Thyroid gland (tissue), 4 donors: ENCODE measurements around the gene FOXJ2. TPM values are rescaled to one million over a fixed set of nuclear protein-coding genes. Genes with fewer than 3 reads are reported as not detected.
A peak's percentile ranks its signal among the peaks of the same experiment; 100 is the strongest.

ENCODE experiments used
- DNase-seq, 2 donors: peaks; one replicate each; pipeline ENCODE4 v3.0.0-alpha.2; 2019
- H3K27ac ChIP-seq, 3 donors: fragments of 200-600 bp; sonication (generic); 1 replicate in 2 of 3; 2 replicates in 1 of 3; pipeline ENCODE4 v1.5.1; 2016 to 2019; ENCODE audit warnings: mild to moderate bottlenecking in 1 of 3, moderate library complexity in 1 of 3
- H3K27me3 ChIP-seq: fragments of 200-600 bp; sonication (generic); one replicate; pipeline ENCODE4 v1.5.1; 2019
- H3K36me3 ChIP-seq, 2 donors: fragments of 200-600 bp; sonication (generic); one replicate each; pipeline ENCODE4 v1.5.1; 2016 to 2019
- H3K4me1 ChIP-seq, 2 donors: fragments of 200-600 bp; sonication (generic); one replicate each; pipeline ENCODE4 v1.5.1; 2017 to 2019
- H3K4me3 ChIP-seq, 3 donors: fragments of 200-600 bp; sonication (generic); replicated peaks in 1 of 3; 1 replicate in 2 of 3; 2 replicates in 1 of 3; pipeline ENCODE4 v1.5.1; 2016; ENCODE audit warnings: mild to moderate bottlenecking in 1 of 3
- H3K9me3 ChIP-seq: fragments of 200-600 bp; sonication (generic); one replicate; pipeline ENCODE4 v1.5.1; 2017
- POLR2A ChIP-seq, 2 donors: fragments of 450-650 bp; IDR thresholded peaks; one replicate each; pipeline ENCODE4 v1.6.1; 2017; ENCODE audit warnings: antibody characterized with exemption in 2 of 2, mild to moderate bottlenecking in 2 of 2, moderate library complexity in 1 of 2
- WGBS, 2 donors: methylation state at CpG; one replicate each; pipeline ENCODE4 v1.1.5; 2017; 5-methylcytosine and 5-hydroxymethylcytosine counted together
- intact Hi-C: fragments of 100-400 bp; cut with DNase I; formaldehyde crosslinking; loops from one replicate; pipeline ENCODE4 v1.15.1; 2023
- total RNA-seq, 4 donors: library from RNA; depleted of rRNA; stranded (reverse); fragments of >200 nt; gene quantifications; one replicate each; pipeline ENCODE4 v1.2.3, GENCODE V29; 2016
- TF ChIP-seq, protein P1 (sequence below), 6 experiments: fragments of 200-600 bp in 3 of 6; fragments of 450-650 bp in 3 of 6; sonication (generic) in 3 of 6; IDR thresholded peaks; one replicate each; pipeline ENCODE4 v1.5.1; 2016 to 2019; ENCODE audit warnings: antibody characterized with exemption in 6 of 6, mild to moderate bottlenecking in 2 of 6, inconsistent platforms in 1 of 6, moderate library complexity in 1 of 6

The FOXJ2 gene
- total RNA-seq, 4 donors from 2014 or later: 14.0 to 18.3 (median 14.9) TPM

- TF ChIP-seq, protein P1, sequence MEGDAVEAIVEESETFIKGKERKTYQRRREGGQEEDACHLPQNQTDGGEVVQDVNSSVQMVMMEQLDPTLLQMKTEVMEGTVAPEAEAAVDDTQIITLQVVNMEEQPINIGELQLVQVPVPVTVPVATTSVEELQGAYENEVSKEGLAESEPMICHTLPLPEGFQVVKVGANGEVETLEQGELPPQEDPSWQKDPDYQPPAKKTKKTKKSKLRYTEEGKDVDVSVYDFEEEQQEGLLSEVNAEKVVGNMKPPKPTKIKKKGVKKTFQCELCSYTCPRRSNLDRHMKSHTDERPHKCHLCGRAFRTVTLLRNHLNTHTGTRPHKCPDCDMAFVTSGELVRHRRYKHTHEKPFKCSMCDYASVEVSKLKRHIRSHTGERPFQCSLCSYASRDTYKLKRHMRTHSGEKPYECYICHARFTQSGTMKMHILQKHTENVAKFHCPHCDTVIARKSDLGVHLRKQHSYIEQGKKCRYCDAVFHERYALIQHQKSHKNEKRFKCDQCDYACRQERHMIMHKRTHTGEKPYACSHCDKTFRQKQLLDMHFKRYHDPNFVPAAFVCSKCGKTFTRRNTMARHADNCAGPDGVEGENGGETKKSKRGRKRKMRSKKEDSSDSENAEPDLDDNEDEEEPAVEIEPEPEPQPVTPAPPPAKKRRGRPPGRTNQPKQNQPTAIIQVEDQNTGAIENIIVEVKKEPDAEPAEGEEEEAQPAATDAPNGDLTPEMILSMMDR (IDR thresholded peaks at IDR 0.05): no peak
- no peak for TF ChIP-seq POLR2A (IDR thresholded peaks at IDR 0.05)
- H3K4me3 ChIP-seq: peak overlapping the region in 2 of 3 donors; percentile 37 to 100
- peaks cover 35 to 37% of the 10 kb centered on the region in 2 donors for H3K4me1 ChIP-seq
- WGBS, 2 donors: 55 to 61% methylated on average over 5 of the region's 5 CpGs
- H3K36me3 ChIP-seq: no peaks in the 10 kb centered on the region
- H3K27me3 ChIP-seq: no peaks in the 10 kb centered on the region
- intact Hi-C loops: loop anchor here (5.0 kb wide), 1 partner anchor 50 kb away; the partner anchor contains the start of gene NECAP1
- H3K9me3 ChIP-seq: no peaks in the 10 kb centered on the region
- H3K27ac ChIP-seq: peak overlapping the region; percentile 72 to 96 (median 95)
- DNase-seq: no peak
These were observed 659 bp upstream of the FOXJ2 start for GRCh38 chr12:8031872-8032241.

- 9 to 11% methylated on average over 17 of the region's 17 CpGs for WGBS, 2 donors
- intact Hi-C loops: loop anchor here (5.0 kb wide), 1 partner anchor 49 kb away; the partner anchor contains the start of gene NECAP1
- H3K9me3 ChIP-seq: no peaks in the 10 kb centered on the region
- H3K4me1 ChIP-seq: peaks cover 50 to 51% of the 10 kb centered on the region in 2 donors
- H3K27ac ChIP-seq: peak overlapping the region; percentile 95 to 96 (median 95)
- no peaks in the 10 kb centered on the region for H3K36me3 ChIP-seq
- TF ChIP-seq, protein P1 (IDR thresholded peaks at IDR 0.05): no peak
- peak in 1 of 2 donors; percentile 45 for TF ChIP-seq POLR2A (IDR thresholded peaks at IDR 0.05)
- H3K27me3 ChIP-seq: no peaks in the 10 kb centered on the region
- DNase-seq: peak; percentile 73 to 77
- H3K4me3 ChIP-seq: peak overlapping the region; percentile 94 to 100 (median 97)
These were observed 883 bp downstream of the FOXJ2 start for GRCh38 chr12:8033153-8034044.

DNA sequence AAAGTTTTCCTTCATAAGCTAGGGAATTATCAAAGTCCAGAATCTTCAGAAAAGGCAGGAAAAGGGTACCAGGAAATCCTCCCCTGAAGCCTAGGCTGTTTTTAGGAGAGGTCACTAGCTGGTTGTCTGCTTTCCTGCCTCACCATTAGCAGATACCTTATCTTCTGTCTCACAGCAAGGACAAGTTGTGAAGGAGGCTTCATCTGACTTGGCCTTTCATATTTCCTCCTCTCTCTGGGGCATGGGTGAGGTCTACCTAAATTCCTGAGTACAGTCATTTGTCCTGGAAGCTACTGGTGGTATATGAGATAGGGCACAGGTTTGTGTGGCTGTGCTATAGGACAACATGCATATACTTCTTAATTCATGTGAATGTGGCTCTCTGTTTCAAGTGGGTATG lies 2.3 kb downstream of the FOXJ2 start:
- Histone ChIP-seq H3K36me3 (no peaks in the 10 kb centered on the region), H3K27me3 (no peaks in the 10 kb centered on the region), H3K4me3 (no peak overlapping the region), H3K9me3 (no peaks in the 10 kb centered on the region), H3K27ac (peak overlapping the region in 2 of 3 donors; percentile 31 to 95), H3K4me1 (peaks cover 60% of the 10 kb centered on the region in 2 donors)
- TF ChIP-seq, protein P1 (IDR thresholded peaks at IDR 0.05): no peak
- TF ChIP-seq POLR2A (IDR thresholded peaks at IDR 0.05): no peak
- no peak for DNase-seq
- intact Hi-C loops: loop anchor here (5.0 kb wide), 1 partner anchor 47 kb away; the partner anchor contains the start of gene NECAP1

DNA sequence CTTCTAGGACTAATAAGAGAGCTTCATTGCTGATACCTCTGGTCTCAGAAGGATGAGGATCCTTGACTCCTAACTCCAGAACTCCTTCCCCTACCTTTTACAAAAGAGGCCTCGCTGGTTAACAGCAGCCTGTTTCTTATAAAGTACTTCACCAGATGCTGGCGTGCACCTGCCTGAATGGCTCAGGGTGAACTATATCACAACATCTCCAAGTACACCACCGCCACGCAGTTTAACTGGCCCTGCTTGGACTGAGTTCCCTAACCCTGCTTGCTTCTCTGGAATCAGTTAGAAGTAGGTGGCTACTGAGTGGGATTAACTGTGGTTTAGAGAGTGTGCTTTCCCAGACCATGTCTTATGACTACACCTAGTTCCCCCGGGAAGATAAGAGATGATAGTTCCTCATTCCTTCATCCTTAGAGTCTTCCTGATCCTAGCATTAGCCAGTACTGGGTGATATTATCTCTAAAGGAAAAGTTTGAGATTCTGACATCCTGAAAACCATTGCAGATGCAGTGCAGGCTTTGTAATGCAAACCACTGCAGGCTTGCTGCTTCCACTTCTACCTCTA lies 3.0 kb downstream of the FOXJ2 start:
- TF ChIP-seq, protein P1 (IDR thresholded peaks at IDR 0.05): no peak
- TF ChIP-seq POLR2A (IDR thresholded peaks at IDR 0.05): no peak
- intact Hi-C loops: no loop called here
- H3K4me1 ChIP-seq: peaks cover 60% of the 10 kb centered on the region in 2 donors
- H3K36me3 ChIP-seq: peaks cover 3 to 5% of the 10 kb centered on the region in 2 donors
- 69 to 72% methylated on average over 5 of the region's 5 CpGs for WGBS, 2 donors
- no peaks in the 10 kb centered on the region for H3K27me3 ChIP-seq
- DNase-seq: no peak
- no peaks in the 10 kb centered on the region for H3K9me3 ChIP-seq
- peak overlapping the region in 1 of 3 donors; percentile 24 for H3K27ac ChIP-seq
- no peak overlapping the region for H3K4me3 ChIP-seq
